ENCODE measurements around the gene ITGA5. TPM values are rescaled to one million over a fixed set of nuclear protein-coding genes. Genes with fewer than 3 reads are reported as not detected.

The ITGA5 gene
- total RNA-seq, 4 donors from 2014 or later: 21.2 to 75.9 (median 29.4) TPM

DNA sequence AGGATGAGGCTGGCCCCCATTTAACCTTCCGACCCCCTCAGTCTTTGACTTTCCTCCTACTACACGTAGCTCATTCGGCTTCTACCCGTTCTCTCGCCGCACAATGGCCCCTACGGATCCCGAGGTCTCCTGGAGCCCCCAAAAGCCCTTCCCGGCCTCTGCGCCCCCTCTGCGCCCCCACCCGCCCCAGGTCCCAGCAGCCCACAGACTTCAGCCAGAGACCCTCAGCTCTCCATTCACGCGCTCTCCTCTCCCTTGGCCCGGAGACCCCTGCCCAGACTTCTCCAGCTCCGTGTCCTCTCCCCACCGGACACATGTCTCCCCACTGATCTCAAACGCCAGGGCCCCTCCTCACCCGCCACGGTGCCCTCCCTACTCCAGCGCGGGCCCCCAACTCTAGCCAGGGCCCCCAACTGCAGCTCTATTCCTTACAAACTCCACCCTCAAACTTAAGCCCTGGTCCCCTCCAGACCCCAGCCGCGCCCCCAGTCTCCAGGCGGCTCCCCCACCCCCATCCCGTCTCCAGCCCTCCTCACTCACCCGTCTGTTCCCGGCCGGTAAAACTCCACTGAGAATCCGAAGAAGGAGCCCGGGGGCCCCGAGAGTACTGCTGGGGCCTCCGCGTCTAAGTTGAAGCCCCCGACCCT is 502 bp downstream of the ITGA5 start:
- WGBS, 2 donors: 3 to 4% methylated on average over 35 of the region's 35 CpGs
- H3K4me3 ChIP-seq (ENCODE audit: low read depth, poor library complexity, severe bottlenecking): peak overlapping the region; percentile 83
- intact Hi-C loops (cut with DNase I; ENCODE audit: low total_unique reads): no loop called here
- peak in 1 of 2 donors; percentile 85 for DNase-seq (ENCODE audit: low spot score in 2 of 2)
- no peak for TF ChIP-seq POLR2A (IDR thresholded peaks at IDR 0.05)
- TF ChIP-seq, protein P1, sequence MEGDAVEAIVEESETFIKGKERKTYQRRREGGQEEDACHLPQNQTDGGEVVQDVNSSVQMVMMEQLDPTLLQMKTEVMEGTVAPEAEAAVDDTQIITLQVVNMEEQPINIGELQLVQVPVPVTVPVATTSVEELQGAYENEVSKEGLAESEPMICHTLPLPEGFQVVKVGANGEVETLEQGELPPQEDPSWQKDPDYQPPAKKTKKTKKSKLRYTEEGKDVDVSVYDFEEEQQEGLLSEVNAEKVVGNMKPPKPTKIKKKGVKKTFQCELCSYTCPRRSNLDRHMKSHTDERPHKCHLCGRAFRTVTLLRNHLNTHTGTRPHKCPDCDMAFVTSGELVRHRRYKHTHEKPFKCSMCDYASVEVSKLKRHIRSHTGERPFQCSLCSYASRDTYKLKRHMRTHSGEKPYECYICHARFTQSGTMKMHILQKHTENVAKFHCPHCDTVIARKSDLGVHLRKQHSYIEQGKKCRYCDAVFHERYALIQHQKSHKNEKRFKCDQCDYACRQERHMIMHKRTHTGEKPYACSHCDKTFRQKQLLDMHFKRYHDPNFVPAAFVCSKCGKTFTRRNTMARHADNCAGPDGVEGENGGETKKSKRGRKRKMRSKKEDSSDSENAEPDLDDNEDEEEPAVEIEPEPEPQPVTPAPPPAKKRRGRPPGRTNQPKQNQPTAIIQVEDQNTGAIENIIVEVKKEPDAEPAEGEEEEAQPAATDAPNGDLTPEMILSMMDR (IDR thresholded peaks at IDR 0.05): no peak

DNA sequence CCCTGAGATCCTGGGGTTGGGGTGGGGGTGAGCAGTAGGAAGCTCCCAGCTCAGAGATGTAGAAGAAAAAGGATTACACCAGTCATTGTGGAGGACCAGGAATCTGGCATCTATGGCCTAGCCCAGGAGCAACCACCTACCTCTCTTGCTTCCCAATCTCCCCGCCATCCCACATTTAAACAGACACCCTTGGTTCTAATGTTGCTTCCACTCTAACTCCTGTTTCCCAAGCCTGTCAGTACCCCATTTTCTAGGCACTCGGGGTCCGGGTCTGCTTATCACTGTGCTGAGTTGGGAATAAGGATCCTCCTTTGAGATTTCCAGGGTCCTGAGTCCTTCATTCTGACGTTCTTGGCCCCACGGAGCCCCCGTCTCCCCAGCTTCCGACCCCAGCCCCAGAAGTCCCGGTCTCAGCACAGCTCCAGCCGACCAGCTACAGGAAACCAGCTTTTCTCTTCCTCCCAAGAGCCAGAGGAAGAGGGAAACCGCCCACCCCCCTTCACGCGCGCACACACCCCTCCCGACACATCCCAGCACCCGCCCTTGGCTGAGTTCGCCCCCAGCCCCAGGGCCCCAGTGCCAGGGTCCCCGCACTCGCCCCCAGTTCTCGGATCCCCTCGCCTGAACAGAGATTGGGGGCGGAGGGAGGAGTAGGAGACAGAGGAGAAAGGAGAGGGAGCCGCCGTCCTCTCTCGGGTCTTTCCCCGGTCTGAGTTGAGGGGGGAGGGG is 1.2 kb downstream of the ITGA5 start:
- intact Hi-C loops (cut with DNase I; ENCODE audit: low total_unique reads): no loop called here
- DNase-seq (ENCODE audit: low spot score in 2 of 2): no peak
- TF ChIP-seq, protein P1 (IDR thresholded peaks at IDR 0.05): no peak
- TF ChIP-seq POLR2A (IDR thresholded peaks at IDR 0.05): no peak
- H3K4me3 ChIP-seq (ENCODE audit: low read depth, poor library complexity, severe bottlenecking): peak overlapping the region; percentile 83
- 21 to 25% methylated on average over 21 to 25 of the region's 25 CpGs for WGBS, 2 donors

DNA sequence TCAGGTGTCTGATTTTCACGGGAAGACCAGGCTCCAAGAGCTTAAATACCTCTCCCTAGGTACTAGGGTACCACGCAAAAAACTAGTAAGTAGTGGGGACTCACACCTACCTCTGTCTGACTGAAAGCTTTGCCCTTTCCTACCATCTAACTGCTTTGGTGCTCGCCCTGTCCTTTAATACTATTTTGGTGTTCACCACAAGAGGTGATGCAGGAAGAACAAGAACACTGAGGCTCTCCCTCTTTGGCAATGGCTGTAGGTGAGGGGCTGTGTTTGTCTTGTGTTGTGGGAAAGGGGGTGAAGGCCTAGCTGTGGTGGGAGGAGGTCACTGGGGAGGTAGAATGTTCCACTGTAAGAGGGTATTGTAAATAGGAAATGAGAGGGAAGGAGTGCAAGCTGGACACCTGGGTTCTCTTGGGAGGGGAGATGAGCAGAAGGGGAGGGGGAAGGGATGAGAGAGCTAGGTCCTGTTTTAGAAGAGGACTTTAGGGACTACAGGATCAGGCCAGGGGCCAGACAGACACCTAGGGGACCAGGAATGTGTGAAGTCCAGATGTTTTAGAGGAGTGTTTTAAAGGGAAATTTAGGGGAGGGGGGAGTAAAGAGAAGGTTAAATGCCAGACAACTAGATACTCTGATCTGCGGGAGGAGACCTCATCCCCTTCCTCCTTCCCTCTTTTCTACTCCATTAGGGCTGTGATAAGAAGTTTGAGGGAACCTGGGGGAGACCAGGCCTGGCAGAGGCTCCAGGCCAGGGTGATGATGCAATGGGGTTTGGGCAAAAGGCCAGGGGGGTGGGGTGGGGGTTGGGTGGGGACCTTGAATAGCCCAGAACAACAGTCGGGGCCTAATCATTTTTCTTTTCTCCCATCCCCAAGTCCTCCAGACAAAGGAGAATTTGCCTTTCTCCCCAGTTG is 2.1 kb downstream of the ITGA5 start:
- intact Hi-C loops (cut with DNase I; ENCODE audit: low total_unique reads): no loop called here
- TF ChIP-seq POLR2A (IDR thresholded peaks at IDR 0.05): no peak
- TF ChIP-seq, protein P1 (IDR thresholded peaks at IDR 0.05): no peak
- no peak for DNase-seq (ENCODE audit: low spot score in 2 of 2)
- WGBS, 2 donors: 56 to 63% methylated on average over 5 of the region's 5 CpGs
- H3K4me3 ChIP-seq (ENCODE audit: low read depth, poor library complexity, severe bottlenecking): peak overlapping the region; percentile 83

DNA sequence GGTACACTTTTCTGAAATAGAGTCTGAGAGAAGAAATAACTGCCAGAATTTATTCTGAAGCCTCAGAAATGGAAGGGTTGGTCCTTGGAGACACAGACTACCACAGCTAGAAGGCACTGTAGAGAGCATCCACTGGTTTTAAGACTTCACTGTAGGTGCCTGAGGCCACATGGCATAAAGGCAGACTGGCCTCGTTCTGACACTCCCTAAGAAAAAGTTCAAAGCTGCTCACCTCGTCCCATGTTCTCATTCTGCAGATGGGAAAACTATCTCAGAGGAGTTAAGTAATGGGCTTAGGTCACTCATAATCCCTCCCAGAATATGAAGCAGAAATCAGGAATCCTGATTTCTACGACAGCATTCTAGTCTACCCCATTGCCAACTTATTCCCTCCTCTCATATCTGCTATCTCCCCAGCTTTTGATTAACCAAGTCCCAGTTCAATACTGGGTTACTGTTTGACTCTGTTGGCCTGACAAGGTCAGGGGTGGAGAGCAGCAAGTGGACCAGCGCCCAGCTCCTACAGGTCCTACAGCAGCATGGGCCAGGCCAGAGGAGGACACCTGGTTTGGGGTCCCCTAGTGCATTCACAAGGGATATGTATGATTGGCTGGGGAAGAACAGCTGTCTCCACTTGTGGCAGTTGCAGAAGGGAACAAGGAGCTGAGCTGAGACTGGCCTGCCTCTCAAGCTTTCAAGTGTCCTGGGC is 3.7 kb downstream of the ITGA5 start:
- no peak overlapping the region for H3K4me3 ChIP-seq (ENCODE audit: low read depth, poor library complexity, severe bottlenecking)
- WGBS, 2 donors: 38 to 43% methylated on average over 4 of the region's 4 CpGs
- intact Hi-C loops (cut with DNase I; ENCODE audit: low total_unique reads): no loop called here
- TF ChIP-seq, protein P1 (IDR thresholded peaks at IDR 0.05): no peak
- TF ChIP-seq POLR2A (IDR thresholded peaks at IDR 0.05): no peak
- DNase-seq (ENCODE audit: low spot score in 2 of 2): no peak
